ENCODE data around the gene CREBBP. TPM values are rescaled to one million over a fixed set of nuclear protein-coding genes. Genes with fewer than 3 reads are reported as not detected.
"Not testable (repeated sequence)": the region's sequence is repeated elsewhere in the genome, so short reads cannot be mapped to it uniquely, and the experiment has no call there.

Gene CREBBP
- total RNA-seq, 1 experiment from 2014 or later: 23.3 TPM

- no peaks in the 10 kb centered on the region for H3K9me3 ChIP-seq (replicated peaks)
- no peaks in the 10 kb centered on the region for H3K27me3 ChIP-seq
- H3K4me3 ChIP-seq: peak overlapping the region; percentile 74
- DNase-seq: peak; percentile 23 to 30
- H3K36me3 ChIP-seq: no peaks in the 10 kb centered on the region
- H3K27ac ChIP-seq: peak overlapping the region; percentile 32; the same call in 1 of the 2 replicates
- no peaks in the 10 kb centered on the region for H3K4me1 ChIP-seq
These were observed 163.7 kb downstream of the CREBBP start for GRCh38 chr16:3716831-3717234.

- H3K27ac ChIP-seq: no peak overlapping the region
- DNase-seq: no peak
These were observed 165.1 kb downstream of the CREBBP start for GRCh38 chr16:3715430-3715829.

GRCh38 chr16:3714378-3714777 lies 166.1 kb downstream of the CREBBP start:
- H3K36me3 ChIP-seq: not testable (repeated sequence)

More at GRCh38 chr16:3715430-3715829, 165.1 kb downstream of the CREBBP start:
- Histone ChIP-seq H3K36me3 (no peaks in the 10 kb centered on the region), H3K4me3 (no peak overlapping the region), H3K27me3 (no peaks in the 10 kb centered on the region), H3K4me1 (no peaks in the 10 kb centered on the region), H3K9me3 (replicated peaks) (no peaks in the 10 kb centered on the region)

GRCh38 chr16:3713587-3714242 lies 166.8 kb downstream of the CREBBP start:
- no peaks in the 10 kb centered on the region for H3K36me3 ChIP-seq
- no peak overlapping the region for H3K4me3 ChIP-seq
- H3K9me3 ChIP-seq (replicated peaks): no peaks in the 10 kb centered on the region
- no peaks in the 10 kb centered on the region for H3K27me3 ChIP-seq
- DNase-seq: no peak
- no peaks in the 10 kb centered on the region for H3K4me1 ChIP-seq
- H3K27ac ChIP-seq: no peak overlapping the region

More at GRCh38 chr16:3714378-3714777, 166.1 kb downstream of the CREBBP start:
- not testable (repeated sequence) for DNase-seq; H3K27me3 ChIP-seq; H3K27ac ChIP-seq; H3K9me3 ChIP-seq (replicated peaks); H3K4me3 ChIP-seq; H3K4me1 ChIP-seq

GRCh38 chr16:3712861-3713372 lies 167.6 kb downstream of the CREBBP start:
- Histone ChIP-seq H3K9me3 (replicated peaks) (no peaks in the 10 kb centered on the region), H3K27me3 (no peaks in the 10 kb centered on the region), H3K36me3 (no peaks in the 10 kb centered on the region), H3K4me1 (no peaks in the 10 kb centered on the region), H3K4me3 (no peak overlapping the region), H3K27ac (no peak overlapping the region)
- no peak for DNase-seq

- Histone ChIP-seq H3K27ac (no peak overlapping the region), H3K4me1 (no peaks in the 10 kb centered on the region), H3K36me3 (no peaks in the 10 kb centered on the region), H3K4me3 (no peak overlapping the region), H3K9me3 (replicated peaks) (no peaks in the 10 kb centered on the region), H3K27me3 (no peaks in the 10 kb centered on the region)
- DNase-seq: no peak
These were observed 174.1 kb downstream of the CREBBP start for GRCh38 chr16:3706253-3707012.

GRCh38 chr16:3702082-3702481 lies 178.4 kb downstream of the CREBBP start:
- Histone ChIP-seq H3K27me3 (no peaks in the 10 kb centered on the region), H3K27ac (no peak overlapping the region), H3K9me3 (replicated peaks) (no peaks in the 10 kb centered on the region), H3K4me3 (no peak overlapping the region), H3K36me3 (no peaks in the 10 kb centered on the region), H3K4me1 (no peaks in the 10 kb centered on the region)
- no peak for DNase-seq

GRCh38 chr16:3701531-3701930 lies 179.0 kb downstream of the CREBBP start:
- no peaks in the 10 kb centered on the region for H3K27me3 ChIP-seq
- no peaks in the 10 kb centered on the region for H3K4me1 ChIP-seq
- H3K27ac ChIP-seq: no peak overlapping the region
- no peak overlapping the region for H3K4me3 ChIP-seq
- DNase-seq: no peak
- no peaks in the 10 kb centered on the region for H3K36me3 ChIP-seq
- no peaks in the 10 kb centered on the region for H3K9me3 ChIP-seq (replicated peaks)

- H3K36me3 ChIP-seq: no peaks in the 10 kb centered on the region
- H3K9me3 ChIP-seq (replicated peaks): no peaks in the 10 kb centered on the region
- no peak overlapping the region for H3K4me3 ChIP-seq
- no peak for DNase-seq
- no peaks in the 10 kb centered on the region for H3K27me3 ChIP-seq
- no peak overlapping the region for H3K27ac ChIP-seq
- no peaks in the 10 kb centered on the region for H3K4me1 ChIP-seq
These were observed 181.6 kb downstream of the CREBBP start for GRCh38 chr16:3698941-3699340.

GRCh38 chr16:3696425-3697218 lies 183.9 kb downstream of the CREBBP start:
- no peaks in the 10 kb centered on the region for H3K9me3 ChIP-seq (replicated peaks)
- no peak for DNase-seq
- no peak overlapping the region for H3K27ac ChIP-seq
- H3K4me3 ChIP-seq: no peak overlapping the region
- H3K27me3 ChIP-seq: no peaks in the 10 kb centered on the region
- H3K4me1 ChIP-seq: no peaks in the 10 kb centered on the region
- no peaks in the 10 kb centered on the region for H3K36me3 ChIP-seq

- no peak overlapping the region for H3K27ac ChIP-seq
These were observed 184.7 kb downstream of the CREBBP start for GRCh38 chr16:3695610-3696369.

GRCh38 chr16:3694051-3694450 lies 186.5 kb downstream of the CREBBP start:
- Histone ChIP-seq H3K27me3 (no peaks in the 10 kb centered on the region), H3K9me3 (replicated peaks) (no peaks in the 10 kb centered on the region), H3K36me3 (no peaks in the 10 kb centered on the region; the same call in 1 of the 2 replicates), H3K27ac (no peak overlapping the region), H3K4me3 (no peak overlapping the region), H3K4me1 (no peaks in the 10 kb centered on the region)
- DNase-seq: no peak

More at GRCh38 chr16:3695610-3696369, 184.7 kb downstream of the CREBBP start:
- Histone ChIP-seq H3K4me3 (no peak overlapping the region), H3K27me3 (no peaks in the 10 kb centered on the region), H3K9me3 (replicated peaks) (no peaks in the 10 kb centered on the region), H3K36me3 (no peaks in the 10 kb centered on the region), H3K4me1 (no peaks in the 10 kb centered on the region)
- no peak for DNase-seq

- Histone ChIP-seq H3K36me3 (peaks cover 6% of the 10 kb centered on the region; the same call in 1 of the 2 replicates), H3K9me3 (replicated peaks) (no peaks in the 10 kb centered on the region), H3K27ac (no peak overlapping the region), H3K27me3 (no peaks in the 10 kb centered on the region), H3K4me1 (no peaks in the 10 kb centered on the region), H3K4me3 (no peak overlapping the region)
- no peak for DNase-seq
These were observed 188.8 kb downstream of the CREBBP start for GRCh38 chr16:3691761-3692160.
